Brain microvascular endothelial cell (primary cell): ENCODE results near the gene KCNMA1.
"Not testable (repeated sequence)": the region's sequence is repeated elsewhere in the genome, so short reads cannot be mapped to it uniquely, and the experiment has no call there.

ENCODE experiments used
- DNase-seq: peaks from one replicate; pipeline ENCODE4 v3.0.0-alpha.2; 2020
- H3K27ac ChIP-seq: fragments of 250-450 bp; sonication (Bioruptor Pico); 2 replicates; pipeline ENCODE4 v1.5.1; 2020; ENCODE audit warnings: mild to moderate bottlenecking, moderate library complexity
- H3K27me3 ChIP-seq: fragments of 250-450 bp; sonication (Bioruptor Pico); replicated peaks from 2 replicates; pipeline ENCODE4 v1.5.1; 2020; ENCODE audit warnings: mild to moderate bottlenecking
- H3K36me3 ChIP-seq: fragments of 250-450 bp; sonication (Bioruptor Pico); replicated peaks from 2 replicates; pipeline ENCODE4 v1.5.1; 2020; ENCODE audit warnings: mild to moderate bottlenecking
- H3K4me3 ChIP-seq: 2 replicates; pipeline ENCODE4 v1.5.1; 2011; ENCODE audit warnings: low read depth, mild to moderate bottlenecking, control low read depth, low read length, moderate library complexity
- in situ Hi-C: cut with HindIII; loops from 2 replicates; pipeline ENCODE4 v1.10.0; 2017; ENCODE audit warnings: low sequenced_read_pairs, low pct_ligation_motif_present
- TF ChIP-seq, protein P1 (sequence below): IDR thresholded peaks from 2 replicates; pipeline ENCODE4 v1.5.1; 2011; ENCODE audit warnings: low read depth, mild to moderate bottlenecking, moderate library complexity, low read length, control low read depth, inconsistent platforms; ENCODE audit errors: missing control alignments

The KCNMA1 gene

DNA sequence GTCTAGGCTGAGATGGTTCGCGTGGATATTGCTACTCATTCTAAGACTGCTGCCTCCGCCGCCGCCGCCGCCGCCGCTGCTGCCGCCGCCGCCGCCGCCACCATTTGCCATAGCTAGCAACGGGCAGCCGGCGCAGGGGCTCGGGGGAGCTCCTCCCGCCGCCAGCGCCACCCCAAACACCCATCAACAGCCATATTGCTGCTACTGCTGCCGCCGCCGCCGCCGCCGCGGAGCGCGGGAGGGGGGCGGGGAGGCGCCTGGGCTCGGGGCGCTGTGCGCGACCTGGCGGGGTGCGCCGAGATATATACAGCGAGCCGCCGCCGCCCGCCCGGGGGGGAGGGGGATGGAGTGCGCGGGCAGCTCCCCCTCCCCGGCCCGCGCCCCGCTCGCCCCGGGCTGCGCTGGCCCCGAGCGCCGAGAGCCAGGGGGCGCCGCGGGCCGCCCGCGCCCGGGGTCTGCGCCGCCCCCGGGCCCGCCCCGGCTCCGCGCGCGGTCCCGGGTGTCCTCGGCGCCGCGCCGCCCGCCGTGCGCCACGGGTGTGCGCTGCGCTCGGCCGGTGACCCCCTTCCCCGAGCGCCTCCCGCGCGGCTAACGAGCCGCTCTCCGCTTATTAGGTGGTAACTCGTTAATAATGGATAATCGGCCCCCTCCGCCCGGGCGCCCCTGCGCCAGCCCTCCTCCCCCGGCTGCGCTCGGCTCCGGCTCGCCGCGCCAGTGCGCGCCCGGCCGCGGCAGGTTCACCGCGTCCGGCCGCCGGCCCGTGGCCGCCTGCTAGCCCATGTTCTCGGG is at the start of gene KCNMA1:
Gene KCNMA1 (minus strand): TSS at position 277 of the 789 bp plus-strand sequence.
- in situ Hi-C loops: no loop called here
- no peaks in the 10 kb centered on the region for H3K27me3 ChIP-seq
- no peak within 1 kb of the TSS for H3K27ac ChIP-seq
- TF ChIP-seq, protein P1, sequence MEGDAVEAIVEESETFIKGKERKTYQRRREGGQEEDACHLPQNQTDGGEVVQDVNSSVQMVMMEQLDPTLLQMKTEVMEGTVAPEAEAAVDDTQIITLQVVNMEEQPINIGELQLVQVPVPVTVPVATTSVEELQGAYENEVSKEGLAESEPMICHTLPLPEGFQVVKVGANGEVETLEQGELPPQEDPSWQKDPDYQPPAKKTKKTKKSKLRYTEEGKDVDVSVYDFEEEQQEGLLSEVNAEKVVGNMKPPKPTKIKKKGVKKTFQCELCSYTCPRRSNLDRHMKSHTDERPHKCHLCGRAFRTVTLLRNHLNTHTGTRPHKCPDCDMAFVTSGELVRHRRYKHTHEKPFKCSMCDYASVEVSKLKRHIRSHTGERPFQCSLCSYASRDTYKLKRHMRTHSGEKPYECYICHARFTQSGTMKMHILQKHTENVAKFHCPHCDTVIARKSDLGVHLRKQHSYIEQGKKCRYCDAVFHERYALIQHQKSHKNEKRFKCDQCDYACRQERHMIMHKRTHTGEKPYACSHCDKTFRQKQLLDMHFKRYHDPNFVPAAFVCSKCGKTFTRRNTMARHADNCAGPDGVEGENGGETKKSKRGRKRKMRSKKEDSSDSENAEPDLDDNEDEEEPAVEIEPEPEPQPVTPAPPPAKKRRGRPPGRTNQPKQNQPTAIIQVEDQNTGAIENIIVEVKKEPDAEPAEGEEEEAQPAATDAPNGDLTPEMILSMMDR: no peak
- no peaks in the 10 kb centered on the region for H3K36me3 ChIP-seq
- peak within 1 kb of the TSS; percentile 81 for H3K4me3 ChIP-seq
- peak; percentile 28 for DNase-seq

DNA sequence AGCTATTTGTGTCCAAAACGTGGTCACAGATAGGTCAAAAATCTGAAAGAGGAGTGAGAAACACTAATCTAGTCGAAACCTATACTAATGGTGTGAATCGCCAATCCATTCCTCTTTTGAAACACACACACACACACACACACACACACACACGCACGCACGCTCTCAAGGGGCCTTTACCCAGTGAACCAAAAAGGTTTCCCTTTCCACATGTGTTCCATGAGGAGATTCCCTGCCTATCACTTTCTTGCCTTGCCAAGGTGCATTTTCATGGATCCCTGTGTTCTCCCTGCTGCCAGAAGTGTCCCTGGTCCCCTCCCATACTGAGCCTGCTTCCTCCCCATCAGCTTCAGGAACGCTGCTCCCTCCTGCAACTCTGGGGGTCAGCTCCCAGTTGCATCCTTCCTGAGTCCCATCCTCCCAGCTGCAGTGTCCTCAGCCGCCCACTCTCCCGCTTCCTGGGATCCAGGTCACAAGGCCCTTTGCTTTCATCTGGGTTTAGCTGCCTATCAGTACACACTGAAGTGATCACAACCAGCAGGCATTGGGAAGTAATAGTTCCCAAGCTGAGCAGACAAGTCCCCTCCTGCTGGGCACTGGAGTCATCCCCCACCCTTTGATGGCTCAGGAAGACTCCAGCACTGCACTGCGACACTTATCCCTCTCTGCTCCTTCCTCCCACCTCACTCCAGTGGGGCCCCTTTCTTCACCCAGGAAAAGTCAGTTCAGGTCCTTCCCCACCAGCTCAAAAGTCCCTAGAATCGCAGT is 49.2 kb upstream of the KCNMA1 start:
- no peak for DNase-seq
- in situ Hi-C loops: no loop called here
- no peak overlapping the region for H3K4me3 ChIP-seq
- peaks cover 4% of the 10 kb centered on the region for H3K27me3 ChIP-seq
- H3K27ac ChIP-seq: no peak overlapping the region
- no peaks in the 10 kb centered on the region for H3K36me3 ChIP-seq
- TF ChIP-seq, protein P1: no peak

DNA sequence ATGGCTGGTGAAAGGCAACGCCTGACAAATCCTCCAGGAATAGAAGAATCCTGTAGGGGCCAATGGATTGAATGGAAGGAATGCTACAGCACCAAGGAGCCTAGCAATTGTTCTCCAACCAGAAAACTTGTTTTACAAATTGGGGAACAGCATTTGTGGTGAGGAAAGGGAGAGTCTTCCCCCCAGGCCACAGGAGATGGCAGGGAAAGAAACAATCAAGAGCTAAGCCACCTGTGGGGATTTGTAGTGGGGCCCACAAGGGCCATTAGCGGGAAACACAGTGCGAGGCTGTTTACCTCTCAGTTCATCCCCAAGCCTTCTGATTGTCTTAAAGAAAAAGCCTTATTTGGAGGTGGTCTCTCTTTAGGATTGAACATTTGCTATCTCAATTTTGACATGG is 48.5 kb upstream of the KCNMA1 start:
- Histone ChIP-seq H3K36me3 (no peaks in the 10 kb centered on the region), H3K27ac (no peak overlapping the region), H3K27me3 (peaks cover 4% of the 10 kb centered on the region), H3K4me3 (no peak overlapping the region)
- in situ Hi-C loops: no loop called here
- TF ChIP-seq, protein P1: no peak
- no peak for DNase-seq

DNA sequence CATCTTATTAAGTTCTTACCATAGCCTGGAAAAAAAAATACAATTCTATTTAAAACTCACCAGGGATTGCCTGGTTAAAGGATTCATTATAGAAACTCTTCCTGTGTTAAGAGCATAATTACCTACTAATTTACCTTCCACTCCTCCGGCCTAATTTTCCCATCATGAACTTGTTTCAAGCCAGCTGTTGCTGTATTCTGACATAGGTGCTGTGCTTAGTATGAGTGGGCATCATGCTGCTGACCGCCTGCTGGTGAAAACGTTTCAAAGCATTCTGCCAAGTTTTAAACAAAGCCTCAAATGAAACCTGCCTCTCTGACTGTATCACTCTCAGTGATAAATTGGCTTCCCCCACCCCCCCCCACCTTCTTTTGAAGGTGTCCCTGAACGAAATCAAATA is 47.8 kb upstream of the KCNMA1 start:
- Histone ChIP-seq H3K27ac (no peak overlapping the region), H3K36me3 (no peaks in the 10 kb centered on the region), H3K4me3 (no peak overlapping the region), H3K27me3 (peaks cover 4% of the 10 kb centered on the region)
- in situ Hi-C loops: no loop called here
- DNase-seq: no peak
- TF ChIP-seq, protein P1: peak; percentile 8

DNA sequence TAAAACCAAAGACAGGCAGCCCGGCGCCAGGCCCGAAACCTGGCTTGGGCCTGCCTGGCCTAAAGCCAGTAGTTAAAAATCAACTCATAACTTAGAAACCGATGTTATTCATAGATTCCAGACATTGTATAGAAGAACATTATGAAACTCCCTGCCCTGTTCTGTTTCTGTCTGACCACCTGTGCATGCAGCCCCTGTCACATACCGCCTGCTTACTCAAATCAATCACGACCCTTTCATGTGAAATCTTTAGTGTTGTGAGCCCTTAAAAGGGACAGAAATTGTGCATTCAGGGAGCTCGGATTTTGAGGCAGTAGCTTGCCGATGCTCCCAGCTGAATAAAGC is 45.5 kb upstream of the KCNMA1 start:
- H3K36me3 ChIP-seq, H3K27me3 ChIP-seq, in situ Hi-C loops, H3K27ac ChIP-seq, H3K4me3 ChIP-seq, DNase-seq: not testable (repeated sequence)

DNA sequence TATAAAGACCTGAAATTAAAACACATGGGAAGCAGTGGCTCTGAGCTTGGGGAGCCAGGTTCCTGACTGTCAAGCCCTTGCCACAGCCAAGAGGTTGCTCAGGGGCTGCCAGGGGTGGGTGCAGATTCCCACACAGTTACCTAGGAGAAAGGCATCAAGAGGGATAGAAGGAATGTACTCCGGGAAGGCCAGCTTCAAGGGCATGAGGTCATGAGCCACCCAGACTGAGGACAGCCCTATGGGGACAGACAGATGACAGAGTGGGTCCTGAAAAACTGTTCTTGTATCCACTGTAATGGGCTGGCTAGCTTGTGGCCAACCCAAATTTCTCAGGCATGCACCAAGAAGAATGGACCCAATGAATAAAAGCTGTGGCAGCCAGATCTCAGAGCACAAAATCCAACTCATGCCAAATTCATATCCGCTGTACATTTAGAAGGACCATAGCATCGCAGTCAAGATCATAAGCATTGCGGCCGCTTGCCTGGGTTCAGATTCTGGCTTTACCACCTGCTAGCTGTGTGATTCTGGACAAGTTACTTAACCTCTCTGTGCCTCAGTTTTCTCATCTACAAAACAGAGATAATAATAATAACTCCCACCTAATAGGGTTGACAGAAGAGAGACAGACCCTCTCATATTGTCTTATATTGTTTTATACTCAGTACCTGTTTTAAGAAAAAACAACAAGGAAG is 44.9 kb upstream of the KCNMA1 start:
- peaks cover 2% of the 10 kb centered on the region for H3K27me3 ChIP-seq
- in situ Hi-C loops: no loop called here
- no peak for DNase-seq
- H3K27ac ChIP-seq: no peak overlapping the region
- no peak overlapping the region for H3K4me3 ChIP-seq
- TF ChIP-seq, protein P1: no peak
- no peaks in the 10 kb centered on the region for H3K36me3 ChIP-seq
